GM18867 (cell line): ENCODE results near the gene GRIP2.

ENCODE experiments used
- ATAC-seq: cut with Tn5 transposase; IDR thresholded peaks from one replicate; pipeline ENCODE4 v1.9.1; 2021; ENCODE audit warnings: mild to moderate bottlenecking, moderate library complexity; ENCODE audit not compliant: unreplicated experiment

GRIP2 gene

DNA sequence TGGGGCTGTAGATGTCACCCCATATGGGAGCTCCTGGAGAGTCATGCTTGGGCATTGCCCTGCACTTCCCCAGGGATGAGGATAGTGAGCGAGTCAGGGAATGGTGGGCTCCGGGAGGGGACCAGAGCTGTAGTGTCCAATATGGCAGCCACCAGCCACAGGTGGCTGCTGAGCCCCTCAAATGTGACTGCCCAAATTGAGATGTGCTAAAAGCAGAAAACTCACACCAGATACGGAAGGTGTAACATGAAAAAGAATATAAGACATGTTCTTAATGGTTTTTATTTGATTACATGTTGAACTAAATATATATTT, 31.7 kb downstream of the GRIP2 start:
- no peak for ATAC-seq

DNA sequence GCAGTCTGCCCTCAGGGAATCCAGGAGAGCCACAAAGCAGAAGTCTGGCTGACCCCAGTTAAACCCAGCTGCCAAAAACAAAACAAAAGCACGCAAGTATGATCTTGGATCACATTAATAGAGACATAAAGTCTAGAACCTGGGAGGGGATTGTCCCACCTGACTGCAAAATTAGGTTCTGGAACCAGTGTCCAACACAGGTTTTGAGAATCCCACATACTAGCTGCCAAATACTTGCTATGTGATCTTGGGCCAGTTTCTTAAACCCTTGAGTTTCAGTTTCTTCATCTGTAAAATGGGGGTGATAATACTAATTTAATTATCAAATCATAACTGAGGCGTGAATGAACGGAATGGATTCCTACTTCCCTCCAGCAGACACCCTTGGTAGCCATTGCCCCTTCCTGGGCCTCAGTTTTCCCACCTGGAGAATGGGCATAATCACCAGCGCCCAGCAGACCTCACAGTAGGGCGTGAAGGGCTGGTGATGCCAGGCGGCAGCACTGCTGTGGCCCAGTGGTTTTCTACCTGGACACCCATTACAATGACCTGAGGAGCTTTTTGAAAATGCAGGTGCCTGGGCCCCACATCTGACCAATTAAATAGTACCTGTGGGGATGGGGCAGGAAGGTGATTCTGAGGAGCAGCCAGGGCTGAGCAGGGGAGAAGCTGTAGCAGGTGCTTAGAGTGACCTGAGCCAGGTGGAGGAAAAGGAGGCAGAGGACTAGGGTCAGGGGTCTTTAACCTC, 32.2 kb downstream of the GRIP2 start:
- ATAC-seq, result no peak

GRCh38 chr3:14507305-14507741, 32.8 kb downstream of the GRIP2 start:
- ATAC-seq, result no peak

DNA sequence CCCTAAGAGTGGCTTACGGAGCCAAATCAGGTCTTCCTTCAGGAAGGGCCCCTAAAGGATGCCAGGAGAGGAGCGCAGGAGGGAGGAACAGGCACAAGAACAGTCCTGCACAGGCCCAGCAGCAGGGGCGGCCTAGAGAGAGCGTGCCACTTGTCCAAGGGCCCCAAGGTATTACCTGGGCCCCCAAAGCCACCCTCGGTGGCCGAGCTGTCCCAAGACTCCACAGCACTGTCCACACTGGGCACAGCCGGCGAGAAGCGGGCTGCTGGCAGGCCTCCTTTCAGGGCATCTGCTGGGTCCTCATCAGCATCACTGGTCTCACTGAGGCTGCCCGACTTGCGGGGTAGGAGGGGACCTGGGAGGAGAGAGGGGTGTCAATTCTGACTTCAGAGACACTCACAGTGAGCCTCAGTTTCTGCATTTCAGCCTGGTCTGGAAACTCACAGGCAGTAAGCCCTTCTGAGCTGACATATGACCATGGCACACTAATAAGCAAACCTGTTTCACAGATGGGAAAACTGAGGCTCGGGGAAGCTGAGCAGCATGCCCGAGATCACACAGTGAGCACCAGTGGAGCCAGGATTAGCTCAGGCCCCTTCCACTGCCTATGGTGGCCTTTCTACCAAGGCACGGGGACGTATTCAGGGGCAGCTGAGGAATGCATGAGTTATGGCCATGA, 33.4 kb downstream of the GRIP2 start:
- no peak for ATAC-seq

GRCh38 chr3:14505803-14506500, 34.2 kb downstream of the GRIP2 start:
- ATAC-seq, result no peak

DNA sequence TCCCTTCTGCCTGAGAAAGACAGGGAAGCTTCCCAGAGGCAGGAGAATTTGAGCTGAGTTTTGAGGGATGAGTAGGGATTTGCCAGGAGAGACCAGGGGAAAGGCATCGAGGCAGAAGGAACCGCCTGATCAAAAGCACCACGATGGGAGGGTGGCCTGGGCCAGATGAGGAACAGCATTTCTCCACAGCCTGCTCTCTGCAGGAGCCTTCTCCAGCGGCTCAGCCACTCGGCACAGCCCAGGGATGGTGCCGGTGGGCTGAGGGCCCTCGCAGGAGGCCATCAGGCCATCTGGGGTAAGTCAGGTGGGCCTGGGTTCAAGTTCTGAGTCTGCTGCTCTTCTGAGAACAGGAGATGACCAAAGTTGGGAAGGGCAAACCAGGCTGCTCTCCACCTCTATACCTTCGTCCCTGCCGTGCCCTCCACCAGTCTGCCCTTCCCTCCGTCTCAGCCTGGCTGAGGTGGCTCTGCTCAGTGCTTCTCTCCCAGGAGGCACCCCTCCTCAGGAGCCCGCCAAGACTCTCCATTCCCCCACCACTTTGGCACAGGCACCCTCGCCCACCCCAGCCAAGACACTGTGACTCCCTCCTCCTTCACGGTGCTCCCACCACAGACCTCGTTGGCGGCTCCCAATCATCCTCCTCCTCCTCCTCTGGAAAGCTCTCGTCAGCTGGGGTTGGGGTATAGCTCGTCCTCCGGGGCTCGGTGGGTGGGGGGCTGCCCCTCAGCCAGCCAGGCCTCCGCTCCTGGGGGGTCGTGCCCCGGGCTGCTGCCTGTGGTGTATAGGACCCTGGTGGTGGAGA, 34.9 kb downstream of the GRIP2 start:
- ATAC-seq, result no peak

- ATAC-seq, result no peak
Observed at GRCh38 chr3:14503706-14504065, 36.5 kb downstream of the GRIP2 start.

- ATAC-seq, result no peak
Observed at GRCh38 chr3:14503033-14503705, 37.0 kb downstream of the GRIP2 start.

DNA sequence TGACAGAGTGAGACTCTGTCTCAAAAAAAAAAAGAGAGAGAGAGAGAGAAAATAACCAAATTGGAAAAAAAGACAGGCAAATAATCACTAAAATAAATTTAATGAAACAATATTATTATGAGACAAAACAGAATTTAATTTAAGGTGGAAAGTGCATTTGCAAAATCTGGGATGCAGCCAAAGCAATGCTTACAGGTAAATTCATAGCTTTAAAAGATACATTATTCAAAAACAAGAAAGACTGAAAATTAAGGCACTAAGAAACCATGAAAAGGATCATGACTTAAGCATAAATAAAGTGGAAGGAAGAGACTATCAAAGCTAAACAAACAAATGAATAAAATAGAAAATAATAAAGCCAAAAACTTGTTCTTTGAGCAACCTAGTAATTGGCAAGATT, 37.7 kb downstream of the GRIP2 start:
- ATAC-seq, result no peak

DNA sequence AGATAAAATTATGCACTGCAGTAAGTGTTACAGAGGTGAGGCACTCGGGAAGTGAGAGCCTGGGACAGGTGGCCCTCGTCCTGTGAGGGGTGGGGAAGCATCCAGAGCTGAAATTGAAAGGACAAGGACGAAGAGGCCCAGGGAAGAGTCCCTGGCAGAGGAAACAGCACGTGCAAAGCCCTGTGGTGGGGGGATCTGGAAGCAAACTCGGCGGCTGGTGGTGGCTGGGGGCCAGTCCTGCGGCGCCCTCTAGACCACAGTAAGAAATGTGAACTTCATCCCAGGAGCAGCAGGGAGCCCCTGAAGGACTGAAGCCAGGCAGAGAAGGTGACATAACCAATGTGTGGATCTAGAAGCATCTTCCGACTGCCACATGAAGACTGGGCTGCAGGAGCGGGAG, 42.8 kb downstream of the GRIP2 start:
- ATAC-seq, result no peak

DNA sequence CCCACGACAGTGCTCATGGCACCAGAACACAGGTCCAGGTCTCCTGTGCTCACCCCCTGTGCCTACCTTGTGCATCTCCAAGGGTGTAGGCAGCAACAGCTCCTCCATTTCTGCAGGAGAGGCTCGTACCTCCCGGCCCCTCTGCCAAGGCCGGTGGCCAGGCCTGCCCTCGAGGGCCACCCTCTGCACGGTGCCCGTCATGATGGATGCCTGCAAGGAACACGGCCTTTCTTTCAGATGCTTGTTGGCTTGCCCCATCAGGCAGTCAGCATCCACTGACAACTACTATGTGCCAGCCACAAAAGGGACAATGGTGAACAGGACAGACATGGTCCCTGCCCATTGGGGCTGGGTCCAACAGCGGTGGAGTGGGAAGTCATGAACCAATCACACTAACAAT, 43.8 kb downstream of the GRIP2 start:
- no peak for ATAC-seq

GRCh38 chr3:14494973-14495300, 45.2 kb downstream of the GRIP2 start:
- ATAC-seq, result no peak

DNA sequence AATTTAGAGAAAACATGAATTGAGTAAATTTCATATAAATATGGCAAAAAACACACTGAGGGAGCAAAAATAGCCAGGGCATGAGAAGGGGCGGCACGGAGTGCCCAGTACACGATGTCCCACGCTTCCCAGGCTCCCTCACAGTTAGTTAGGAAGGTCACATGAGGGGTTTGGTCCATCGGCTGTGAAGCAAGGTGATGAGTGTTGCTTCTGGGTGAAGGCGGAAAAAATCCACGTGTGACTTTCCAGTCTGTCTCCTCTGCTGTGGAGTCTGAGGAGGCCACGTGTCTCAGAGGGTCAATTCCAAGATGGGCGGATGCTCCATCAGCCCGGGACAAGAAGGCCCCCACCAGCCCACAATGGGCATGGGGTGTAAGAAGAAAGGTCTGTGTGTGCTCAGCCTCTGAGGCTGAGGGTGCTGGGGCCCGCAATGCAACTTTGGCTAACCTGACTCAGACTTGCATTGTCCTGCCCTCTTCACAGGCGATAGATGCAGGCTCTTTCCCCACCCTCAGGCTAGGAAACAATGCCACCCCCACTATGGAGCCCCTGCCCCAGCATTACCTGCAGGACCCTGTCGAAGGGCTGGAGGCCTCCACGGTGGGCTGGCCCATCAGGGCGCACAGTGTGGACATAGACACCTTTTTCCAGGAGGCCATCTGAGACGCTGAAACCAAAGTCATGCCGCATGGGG, 45.7 kb downstream of the GRIP2 start:
- no peak for ATAC-seq

DNA sequence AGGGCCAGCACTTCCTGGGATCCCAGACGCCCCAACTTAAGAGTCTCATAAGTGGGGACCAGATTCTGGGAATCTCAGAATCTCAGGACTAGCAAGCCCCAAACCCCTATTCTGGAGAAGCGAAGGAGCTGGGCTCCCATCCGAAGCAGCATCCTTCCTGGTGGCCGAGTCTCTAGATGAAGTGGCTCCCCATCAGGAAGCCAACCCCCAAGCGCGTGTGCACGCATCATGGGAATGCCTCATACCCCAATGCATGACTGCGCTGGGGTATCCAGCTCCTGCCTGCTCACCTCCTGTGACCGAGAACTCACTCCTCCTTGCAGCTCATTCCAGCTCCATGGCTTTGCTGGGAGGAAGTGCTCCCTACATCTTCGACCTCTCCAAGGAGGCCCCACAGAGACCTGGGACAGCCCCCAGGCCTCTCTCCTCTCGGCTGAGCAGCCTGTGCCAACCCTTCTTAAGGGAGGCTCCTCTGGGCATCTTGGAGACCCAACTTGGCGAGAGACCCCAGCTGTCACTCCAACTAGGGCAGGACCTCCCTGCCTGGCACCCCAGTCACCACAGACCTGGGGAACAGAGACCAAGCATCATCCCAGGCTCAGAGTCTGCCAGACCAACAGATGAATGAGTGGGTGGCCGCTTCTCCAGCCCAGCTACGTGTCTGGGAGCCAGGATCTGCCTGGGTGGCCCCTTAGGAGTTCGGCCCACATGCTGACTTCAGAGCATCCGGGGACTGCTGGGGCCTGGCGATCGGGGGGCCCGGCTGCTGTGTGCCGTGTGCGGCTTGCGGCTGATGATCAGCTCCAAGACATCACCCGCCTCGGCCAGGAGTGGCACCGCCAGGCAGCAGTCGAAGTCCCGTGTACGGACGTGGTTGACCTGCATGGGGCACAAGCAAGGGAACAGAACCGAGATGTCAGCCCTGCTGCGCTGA, 46.9 kb downstream of the GRIP2 start:
- ATAC-seq, result no peak

- ATAC-seq, result no peak
Observed at GRCh38 chr3:14491396-14492190, 48.5 kb downstream of the GRIP2 start.

GRCh38 chr3:14490831-14491230, 49.3 kb downstream of the GRIP2 start:
- no peak for ATAC-seq

- ATAC-seq, result no peak
Observed at GRCh38 chr3:14490255-14490654, 49.9 kb downstream of the GRIP2 start.

DNA sequence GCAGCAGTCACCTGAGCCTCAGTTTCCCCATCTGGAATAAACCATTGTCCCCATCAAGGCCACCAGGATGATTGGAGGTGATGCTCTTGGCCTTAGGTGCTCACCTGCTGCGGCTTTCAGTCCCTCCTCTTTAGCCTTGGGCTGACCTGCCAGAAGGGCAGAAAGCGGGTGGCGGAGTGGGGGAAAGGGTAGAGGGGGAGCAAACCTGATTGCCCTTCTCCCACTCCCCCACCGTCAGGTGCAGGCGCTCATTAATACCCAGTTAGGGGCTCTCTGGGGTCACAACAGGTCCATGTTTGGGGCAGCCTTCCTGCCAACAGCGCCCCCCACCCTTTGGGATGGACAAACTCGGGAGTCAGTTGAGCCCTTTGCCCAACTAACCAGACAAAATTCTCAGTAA, 50.5 kb downstream of the GRIP2 start:
- no peak for ATAC-seq
